Adrenal gland (tissue), 12 donors: Measurements from ENCODE around the gene MTM1. TPM values are rescaled to one million over a fixed set of nuclear protein-coding genes. Genes with fewer than 3 reads are reported as not detected.

Source experiments
- DNase-seq, 7 donors: peaks; one replicate each; pipeline ENCODE4 v3.0.0-alpha.2; 2019 to 2020
- H3K27ac ChIP-seq, 5 donors: fragments of 200-600 bp; sonication (generic) in 4 of 5; 1 replicate in 3 of 5; 2 replicates in 2 of 5; pipeline versions ENCODE4 v1.5.1 to v1.8.0; 2016 to 2020; ENCODE audit warnings: mild to moderate bottlenecking in 1 of 5
- H3K27me3 ChIP-seq: fragments of 200-600 bp; 2 replicates; pipeline ENCODE4 v1.8.0; 2021
- H3K36me3 ChIP-seq, 2 donors: fragments of 200-600 bp; replicated peaks in 1 of 2; 1 replicate in 1 of 2; 2 replicates in 1 of 2; pipeline versions ENCODE4 v1.5.1 to v1.8.0; 2018 to 2022
- H3K4me1 ChIP-seq, 2 donors: fragments of 200-600 bp; replicated peaks in 1 of 2; 1 replicate in 1 of 2; 2 replicates in 1 of 2; pipeline versions ENCODE4 v1.5.1 to v1.8.0; 2018 to 2021
- H3K4me3 ChIP-seq, 4 donors: fragments of 200-600 bp; sonication (generic) in 3 of 4; one replicate each; pipeline ENCODE4 v1.5.1; 2016 to 2018
- H3K9me3 ChIP-seq, 3 donors: fragments of 200-600 bp; sonication (generic) in 1 of 3; replicated peaks in 1 of 3; 1 replicate in 2 of 3; 2 replicates in 1 of 3; pipeline versions ENCODE4 v1.5.1 to v1.8.0; 2016 to 2021
- CTCF ChIP-seq, 6 experiments: fragments of 450-650 bp in 4 of 6; fragments of 200-600 bp in 2 of 6; sonication (generic) in 1 of 6; IDR thresholded peaks; 1 replicate in 5 of 6; 2 replicates in 1 of 6; pipeline versions ENCODE4 v1.5.1 to v1.8.0; 2016 to 2021; ENCODE audit warnings: antibody characterized with exemption in 6 of 6, mild to moderate bottlenecking in 2 of 6, moderate library complexity in 1 of 6
- POLR2A ChIP-seq, 2 donors: fragments of 450-650 bp; IDR thresholded peaks; one replicate each; pipeline ENCODE4 v1.6.1; 2017; ENCODE audit warnings: antibody characterized with exemption in 2 of 2, mild to moderate bottlenecking in 2 of 2, moderate library complexity in 1 of 2
- WGBS, 4 donors: extraction: QIAGEN DNeasy Blood & Tissue Kit in 2 of 4; methylation state at CpG; one replicate each; pipeline versions ENCODE4 v1.1.5 to v1.1.7; 2013 to 2017; 5-methylcytosine and 5-hydroxymethylcytosine counted together
- intact Hi-C, 2 donors: fragments of 100-400 bp; cut with DNase I; formaldehyde crosslinking; loops; one replicate each; pipeline versions ENCODE4 v1.14.1 to v1.15.0; 2022 to 2023
- polyA plus RNA-seq, 3 donors: library from polyadenylated mRNA; stranded (reverse); fragments of 200-250 nt in 2 of 3; fragments of 350-450 nt in 1 of 3; fragmentation: Illumina TruSeq in 1 of 3; extraction: RNeasy Lipid Tissue Mini Kit (QIAGEN cat#74804) in 1 of 3; gene quantifications; one replicate each; pipeline ENCODE4 v1.2.3, GENCODE V29; 2013 to 2014
- total RNA-seq, 9 donors: library from RNA; depleted of rRNA in 4 of 9; stranded (reverse); fragments of >200 nt in 4 of 9; fragments of 120-200 nt in 1 of 9; fragmentation: NEBNext Ultra II Directional in 1 of 9; extraction: Animal tissue kit (Norgen Biotek cat#: 25700) in 1 of 9; gene quantifications; one replicate each; pipeline versions ENCODE4 v1.1.0 to v1.2.4, GENCODE V29; 2013 to 2023
- donor health status: healthy with polysubstance abuse.
- donor health status: Bipolar disorder and iron deficiency.
- donor health status: DM: yes; HTN: yes; CAD: no.
- donor health status: DM: no; HTN: no; CAD: no.
- donor health status: DM: no; HTN: no; CAD: no.
- donor health status: DM: yes; HTN: yes; CAD: no.

MTM1 gene
- total and polyA plus RNA-seq, 12 donors, result 4.1 to 31.4 (median 24.9) TPM

- TF ChIP-seq POLR2A (IDR thresholded peaks at IDR 0.05), result no peak
- TF ChIP-seq CTCF (IDR thresholded peaks at IDR 0.05), result no peak
- H3K9me3 ChIP-seq, result no peaks in the 10 kb centered on the region
- peak in 1 of 7 donors; percentile 32 for DNase-seq
- no peaks in the 10 kb centered on the region for H3K27me3 ChIP-seq
- intact Hi-C loops, result no loop called here
- H3K4me3 ChIP-seq, result no peak overlapping the region
- 60 to 69% (median 67%) methylated on average over 8 of the region's 8 CpGs for WGBS, 4 donors
- H3K36me3 ChIP-seq, result no peaks in the 10 kb centered on the region
- peaks cover 0 to 16% of the 10 kb centered on the region in 2 donors for H3K4me1 ChIP-seq
- peak overlapping the region in 1 of 5 donors; percentile 84 for H3K27ac ChIP-seq
Measured at GRCh38 chrX:150544835-150545770, 23.3 kb upstream of the MTM1 start.

- peak in 2 of 7 donors; percentile 9 to 23 for DNase-seq
- no peak for TF ChIP-seq POLR2A (IDR thresholded peaks at IDR 0.05)
- no peak for TF ChIP-seq CTCF (IDR thresholded peaks at IDR 0.05)
- H3K27ac ChIP-seq, result peak overlapping the region in 3 of 5 donors; percentile 57 to 92 (median 84)
- no peaks in the 10 kb centered on the region for H3K27me3 ChIP-seq
- no peaks in the 10 kb centered on the region for H3K36me3 ChIP-seq
- WGBS, 4 donors, result 53 to 64% (median 57%) methylated on average over 7 to 9 of the region's 9 CpGs
- no peak overlapping the region for H3K4me3 ChIP-seq
- H3K4me1 ChIP-seq, result peaks cover 0 to 16% of the 10 kb centered on the region in 2 donors
- intact Hi-C loops, result no loop called here
- H3K9me3 ChIP-seq, result no peaks in the 10 kb centered on the region
Measured at GRCh38 chrX:150546711-150547153, 21.7 kb upstream of the MTM1 start.

GRCh38 chrX:150547375-150548115 is 20.9 kb upstream of the MTM1 start:
- peak overlapping the region; percentile 57 to 92 (median 78) for H3K27ac ChIP-seq
- H3K4me1 ChIP-seq, result peaks cover 0 to 16% of the 10 kb centered on the region in 2 donors
- no peaks in the 10 kb centered on the region for H3K9me3 ChIP-seq
- intact Hi-C loops, result no loop called here
- 5 to 29% (median 21%) methylated on average over 1 to 54 of the region's 54 CpGs for WGBS, 4 donors
- peak; percentile 69 to 90 (median 83) for DNase-seq
- no peaks in the 10 kb centered on the region for H3K27me3 ChIP-seq
- TF ChIP-seq POLR2A (IDR thresholded peaks at IDR 0.05), result peak; percentile 30 to 71
- TF ChIP-seq CTCF (IDR thresholded peaks at IDR 0.05), result no peak
- peak overlapping the region in 2 of 4 donors; percentile 0 to 34 for H3K4me3 ChIP-seq
- no peaks in the 10 kb centered on the region for H3K36me3 ChIP-seq

GRCh38 chrX:150548251-150548650 is 20.2 kb upstream of the MTM1 start:
- peak overlapping the region in 1 of 4 donors; percentile 34 for H3K4me3 ChIP-seq
- no peaks in the 10 kb centered on the region for H3K9me3 ChIP-seq
- no peaks in the 10 kb centered on the region for H3K36me3 ChIP-seq
- no peak for TF ChIP-seq POLR2A (IDR thresholded peaks at IDR 0.05)
- TF ChIP-seq CTCF (IDR thresholded peaks at IDR 0.05), result no peak
- H3K4me1 ChIP-seq, result peaks cover 0 to 16% of the 10 kb centered on the region in 2 donors
- intact Hi-C loops, result no loop called here
- H3K27me3 ChIP-seq, result no peaks in the 10 kb centered on the region
- H3K27ac ChIP-seq, result peak overlapping the region; percentile 57 to 92 (median 78)
- no peak for DNase-seq
- WGBS, 4 donors, result 64 to 100% (median 74%) methylated on average over 1 to 4 of the region's 4 CpGs
